ENCODE results near the gene IGSF23.

DNA sequence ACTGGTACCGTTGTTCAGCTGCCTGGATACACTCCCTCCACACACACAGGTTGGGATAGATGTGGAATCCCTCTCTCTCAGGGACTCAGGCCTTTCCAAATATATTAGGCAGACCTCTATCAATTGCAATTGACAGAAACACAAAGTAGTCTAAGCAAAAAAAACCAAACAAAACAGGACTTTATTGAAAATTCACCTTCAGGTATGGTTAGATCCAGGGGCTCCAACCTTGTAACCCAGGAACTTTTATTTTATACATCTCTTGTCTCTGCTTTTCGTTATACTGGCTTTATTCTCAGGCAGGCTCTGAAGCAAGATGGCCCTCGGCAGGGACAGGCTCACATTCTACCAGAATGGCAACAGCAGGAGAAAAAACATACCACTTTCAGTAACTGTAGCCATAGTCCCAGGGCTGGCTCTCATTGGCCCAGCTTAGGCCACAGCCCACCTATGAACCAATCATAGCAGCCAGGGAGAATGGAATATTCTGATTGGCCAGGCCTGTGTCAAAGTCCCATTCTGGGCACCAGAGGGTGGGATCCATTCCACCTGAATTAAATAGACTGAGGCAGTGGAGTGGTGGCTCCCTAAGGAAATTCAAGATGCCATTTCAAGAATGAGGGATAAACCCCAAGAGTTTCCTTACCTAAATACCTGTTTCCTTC is 44.8 kb downstream of the IGSF23 start:
- TF ChIP-seq, protein P1, sequence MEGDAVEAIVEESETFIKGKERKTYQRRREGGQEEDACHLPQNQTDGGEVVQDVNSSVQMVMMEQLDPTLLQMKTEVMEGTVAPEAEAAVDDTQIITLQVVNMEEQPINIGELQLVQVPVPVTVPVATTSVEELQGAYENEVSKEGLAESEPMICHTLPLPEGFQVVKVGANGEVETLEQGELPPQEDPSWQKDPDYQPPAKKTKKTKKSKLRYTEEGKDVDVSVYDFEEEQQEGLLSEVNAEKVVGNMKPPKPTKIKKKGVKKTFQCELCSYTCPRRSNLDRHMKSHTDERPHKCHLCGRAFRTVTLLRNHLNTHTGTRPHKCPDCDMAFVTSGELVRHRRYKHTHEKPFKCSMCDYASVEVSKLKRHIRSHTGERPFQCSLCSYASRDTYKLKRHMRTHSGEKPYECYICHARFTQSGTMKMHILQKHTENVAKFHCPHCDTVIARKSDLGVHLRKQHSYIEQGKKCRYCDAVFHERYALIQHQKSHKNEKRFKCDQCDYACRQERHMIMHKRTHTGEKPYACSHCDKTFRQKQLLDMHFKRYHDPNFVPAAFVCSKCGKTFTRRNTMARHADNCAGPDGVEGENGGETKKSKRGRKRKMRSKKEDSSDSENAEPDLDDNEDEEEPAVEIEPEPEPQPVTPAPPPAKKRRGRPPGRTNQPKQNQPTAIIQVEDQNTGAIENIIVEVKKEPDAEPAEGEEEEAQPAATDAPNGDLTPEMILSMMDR (IDR thresholded peaks at IDR 0.05) = no peak
- TF ChIP-seq POLR2A (IDR thresholded peaks at IDR 0.05) = no peak

All from tibial nerve (tissue), 3 donors.